Lower leg skin (tissue), 4 donors: Measurements from ENCODE around the gene PGAP1. TPM values are rescaled to one million over a fixed set of nuclear protein-coding genes. Genes with fewer than 3 reads are reported as not detected.

ENCODE experiments used
- DNase-seq, 2 donors: peaks; one replicate each; pipeline ENCODE4 v3.0.0-alpha.2; 2019; ENCODE audit warnings: low spot score in 2 of 2
- H3K4me3 ChIP-seq: fragments of 200-600 bp; sonication (generic); 2 replicates; pipeline ENCODE4 v1.5.1; 2017; ENCODE audit warnings: mild to moderate bottlenecking, low read depth; ENCODE audit not compliant: poor library complexity, severe bottlenecking
- CTCF ChIP-seq, 3 donors: fragments of 450-650 bp; IDR thresholded peaks; one replicate each; pipeline ENCODE4 v1.5.1; 2016; ENCODE audit warnings: antibody characterized with exemption in 3 of 3, mild to moderate bottlenecking in 3 of 3, moderate library complexity in 2 of 3
- POLR2A ChIP-seq, 2 donors: fragments of 450-650 bp; IDR thresholded peaks; one replicate each; pipeline ENCODE4 v1.6.1; 2016 to 2017; ENCODE audit warnings: antibody characterized with exemption in 2 of 2, mild to moderate bottlenecking in 1 of 2, moderate library complexity in 1 of 2
- WGBS, 2 donors: methylation state at CpG; one replicate each; pipeline ENCODE4 v1.1.5; 2018; 5-methylcytosine and 5-hydroxymethylcytosine counted together
- intact Hi-C: fragments of 100-400 bp; cut with DNase I; formaldehyde crosslinking; loops from one replicate; pipeline ENCODE4 v1.15.0; 2023; ENCODE audit warnings: low total_unique reads
- total RNA-seq, 4 donors: library from RNA; depleted of rRNA; stranded (reverse); fragments of >200 nt; gene quantifications; one replicate each; pipeline ENCODE4 v1.1.0, GENCODE V29; 2016

Gene PGAP1
- total RNA-seq, 4 donors from 2014 or later: 20.0 to 25.4 (median 23.6) TPM

- no peak for DNase-seq
- no peak for TF ChIP-seq CTCF (IDR thresholded peaks at IDR 0.05)
- TF ChIP-seq POLR2A (IDR thresholded peaks at IDR 0.05): no peak
- H3K4me3 ChIP-seq: no peak overlapping the region
- 87 to 97% methylated on average over 6 of the region's 6 CpGs for WGBS, 2 donors
- intact Hi-C loops: no loop called here
These were observed 25.7 kb downstream of the PGAP1 start for GRCh38 chr2:196900843-196901242.

- no peak for DNase-seq
- no peak for TF ChIP-seq CTCF (IDR thresholded peaks at IDR 0.05)
- TF ChIP-seq POLR2A (IDR thresholded peaks at IDR 0.05): no peak
- no peak overlapping the region for H3K4me3 ChIP-seq
- WGBS, 2 donors: 93% methylated on average over 3 of the region's 3 CpGs
- intact Hi-C loops: no loop called here
These were observed 26.5 kb downstream of the PGAP1 start for GRCh38 chr2:196899976-196900375.

GRCh38 chr2:196891136-196891535 lies 35.4 kb downstream of the PGAP1 start:
- no peak for DNase-seq
- 86 to 94% methylated on average over 2 of the region's 2 CpGs for WGBS, 2 donors
- intact Hi-C loops: no loop called here
- no peak overlapping the region for H3K4me3 ChIP-seq
- TF ChIP-seq CTCF (IDR thresholded peaks at IDR 0.05) (no peak), POLR2A (IDR thresholded peaks at IDR 0.05) (no peak)

DNA sequence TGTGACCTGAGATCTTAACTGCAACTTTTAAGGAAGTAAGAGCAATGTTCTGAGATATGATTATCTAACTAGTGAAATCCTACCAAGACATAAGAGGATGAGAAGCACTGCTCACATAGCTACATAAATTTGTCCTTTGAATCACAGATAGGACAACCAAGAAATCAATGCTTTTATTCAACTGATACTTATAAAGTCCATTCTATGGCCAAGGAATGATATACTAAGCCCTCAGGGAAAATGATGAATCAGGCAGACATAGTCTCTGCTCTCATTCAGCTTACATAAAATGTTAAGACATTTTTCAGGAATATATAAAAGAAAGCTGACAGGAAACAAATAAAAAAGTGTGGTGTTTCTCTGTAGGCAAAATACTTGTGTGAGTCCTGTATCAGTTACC lies 39.1 kb downstream of the PGAP1 start:
- H3K4me3 ChIP-seq: no peak overlapping the region
- intact Hi-C loops: no loop called here
- DNase-seq: no peak
- TF ChIP-seq POLR2A (IDR thresholded peaks at IDR 0.05) (no peak), CTCF (IDR thresholded peaks at IDR 0.05) (no peak)

GRCh38 chr2:196884368-196884767 lies 42.1 kb downstream of the PGAP1 start:
- intact Hi-C loops: no loop called here
- no peak for TF ChIP-seq POLR2A (IDR thresholded peaks at IDR 0.05)
- DNase-seq: no peak
- H3K4me3 ChIP-seq: no peak overlapping the region
- 92 to 93% methylated on average over 2 of the region's 2 CpGs for WGBS, 2 donors

DNA sequence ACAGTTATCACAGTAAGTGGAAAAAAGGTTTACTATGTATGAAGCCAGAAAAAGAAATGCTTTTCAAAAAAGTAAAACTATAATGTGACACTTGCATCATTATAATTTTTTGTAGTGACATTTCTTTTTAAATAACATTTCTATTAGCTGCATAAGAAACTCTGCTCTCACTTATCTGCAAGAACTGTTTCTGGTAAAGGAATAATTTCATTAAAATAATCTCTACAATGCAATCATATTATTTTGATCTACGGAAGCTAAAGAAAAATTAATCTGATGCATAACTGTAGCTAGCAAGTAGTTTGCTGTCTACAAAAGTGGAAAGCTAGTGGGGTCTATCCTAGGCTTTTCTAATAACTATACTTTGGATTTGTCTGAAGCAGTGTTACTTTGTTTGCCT lies 50.1 kb downstream of the PGAP1 start:
- H3K4me3 ChIP-seq: no peak overlapping the region
- 92 to 95% methylated on average over 1 of the region's 1 CpG for WGBS, 2 donors
- TF ChIP-seq CTCF (IDR thresholded peaks at IDR 0.05) (no peak), POLR2A (IDR thresholded peaks at IDR 0.05) (no peak)
- DNase-seq: no peak
- intact Hi-C loops: no loop called here
